NCI-H1092 treated with DMSO at 0.1 percent for 48 hours (cell line): ENCODE data around the gene RLN3.
"Not testable (repeated sequence)": the region's sequence is repeated elsewhere in the genome, so short reads cannot be mapped to it uniquely, and the experiment has no call there.

Experiments used
- DNase-seq: peaks from one replicate; lab custom pipeline; 2025; lab: John Stamatoyannopoulos, UW

Gene RLN3

DNA sequence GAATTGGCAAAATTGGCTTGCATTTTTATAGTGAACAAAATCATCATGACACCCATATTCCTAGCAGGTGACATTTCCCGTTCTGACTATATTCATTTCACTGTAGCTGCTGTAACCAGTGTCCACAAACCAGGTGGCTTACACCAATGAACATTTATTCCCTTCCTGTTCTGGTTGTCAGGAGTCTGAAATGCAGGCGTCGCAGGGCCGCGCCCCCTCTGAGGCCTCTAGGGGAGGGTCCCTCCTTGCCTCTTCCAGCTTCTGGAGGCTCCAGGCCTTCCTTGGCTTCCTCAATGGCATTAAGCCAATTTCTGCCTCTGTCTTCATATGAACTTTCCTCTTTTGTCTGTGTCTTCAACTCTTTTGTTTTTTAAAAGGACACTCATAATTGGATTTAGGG, 6.5 kb upstream of the RLN3 start:
- no peak for DNase-seq

DNA sequence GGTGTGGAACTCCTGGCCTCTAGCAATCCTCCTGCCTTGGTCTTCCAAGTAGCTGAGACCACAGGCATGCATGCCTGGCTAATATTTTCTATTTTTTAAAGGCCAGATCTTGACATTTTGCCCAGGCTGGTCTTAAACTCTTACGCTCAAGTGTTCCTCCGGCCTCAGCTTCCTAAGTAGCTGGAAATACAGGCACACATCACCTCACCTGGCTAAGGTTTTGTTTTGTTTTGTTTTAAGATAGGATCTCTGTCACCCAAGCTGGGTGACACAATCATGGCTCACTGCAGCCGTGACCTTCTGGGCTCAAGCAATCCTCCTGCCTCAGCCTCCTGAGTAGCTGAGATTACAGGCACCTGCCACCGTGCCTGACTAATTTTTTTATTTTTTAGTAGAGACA, 5.5 kb upstream of the RLN3 start:
- DNase-seq: no peak

DNA sequence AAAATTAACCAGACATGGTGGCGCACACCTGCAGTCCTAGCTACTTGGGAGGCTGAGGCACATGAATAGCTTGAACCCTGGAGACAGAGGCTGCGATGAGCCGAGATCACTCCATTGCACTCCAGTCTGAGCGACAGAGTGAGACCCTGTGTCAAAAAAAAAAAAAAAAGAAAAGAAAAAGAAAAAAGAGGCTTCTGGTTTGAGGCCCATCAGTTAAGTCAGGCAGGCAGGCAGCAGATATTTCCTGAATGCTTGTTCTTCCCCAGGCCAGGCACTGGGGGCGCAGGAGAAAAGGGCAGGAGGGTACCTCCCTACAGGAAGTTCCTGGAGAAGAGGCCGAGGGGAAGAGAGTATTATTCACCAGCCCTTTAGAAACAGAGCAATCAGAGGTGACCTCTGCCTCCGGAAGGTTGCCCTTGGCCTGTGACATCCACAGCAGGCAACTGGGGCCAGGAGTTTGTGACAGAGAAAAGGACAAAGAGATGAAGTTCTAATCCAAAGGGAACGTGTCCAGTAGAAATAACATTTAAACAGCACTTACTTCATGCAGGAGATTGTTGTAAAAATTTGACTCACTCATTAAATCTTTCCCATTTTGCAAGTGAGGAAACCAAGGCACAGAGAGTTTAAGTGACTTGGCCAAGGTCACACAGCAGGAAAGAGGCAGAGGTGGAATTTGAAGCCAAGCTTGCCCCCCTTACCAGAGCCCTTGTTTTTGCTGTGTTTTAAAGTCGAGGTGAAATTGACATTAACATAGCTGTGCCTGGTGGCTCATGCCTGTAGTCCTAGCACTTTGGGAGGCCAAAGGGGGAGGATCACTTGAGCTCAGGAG, 4.3 kb upstream of the RLN3 start:
- no peak for DNase-seq

DNA sequence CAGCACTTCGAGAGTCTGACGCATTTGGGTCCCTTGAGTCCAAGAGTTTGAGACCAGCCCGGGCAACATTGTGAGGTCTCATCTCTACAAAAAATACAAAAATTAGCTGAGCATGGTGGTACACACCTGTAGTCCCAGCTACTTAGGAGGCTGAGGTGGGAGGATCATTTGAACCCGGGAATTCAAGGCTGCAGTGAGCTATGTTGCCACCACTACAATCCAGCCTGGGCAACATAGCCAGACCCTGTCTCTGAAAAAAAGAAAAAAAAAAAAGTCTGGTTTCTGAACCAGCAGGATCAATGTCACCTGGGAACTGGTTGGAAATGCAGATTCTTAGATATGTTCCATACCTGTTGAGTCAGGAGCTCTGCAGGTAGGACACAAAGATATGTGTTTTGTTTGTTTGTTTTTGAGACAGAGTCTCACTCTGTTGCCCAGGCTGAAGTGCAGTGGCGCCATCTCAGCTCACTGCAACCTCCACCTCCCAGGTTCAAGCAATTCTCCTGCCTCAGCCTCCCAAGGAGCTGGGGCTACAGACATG, 1.2 kb upstream of the RLN3 start:
- DNase-seq: not testable (repeated sequence)

DNA sequence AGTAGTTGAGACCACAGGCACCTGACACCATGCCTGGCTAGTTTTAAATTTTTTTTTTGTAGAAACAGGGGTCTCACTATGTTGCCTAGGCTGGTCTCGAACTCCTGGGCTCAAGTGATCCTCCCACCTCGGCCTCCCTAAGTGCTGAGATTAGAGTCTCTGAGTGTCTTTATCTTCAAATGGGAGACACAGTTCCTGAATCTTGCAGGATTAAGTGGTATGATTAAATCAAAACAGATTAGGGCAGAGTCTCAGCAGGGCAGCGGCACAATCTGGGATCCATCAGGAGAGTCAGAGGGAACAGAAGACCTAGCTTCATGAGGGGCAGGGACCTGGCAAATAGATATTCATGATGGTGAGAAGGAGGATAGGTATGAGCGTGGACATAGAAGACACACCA, 953 bp downstream of the RLN3 start:
- no peak for DNase-seq

DNA sequence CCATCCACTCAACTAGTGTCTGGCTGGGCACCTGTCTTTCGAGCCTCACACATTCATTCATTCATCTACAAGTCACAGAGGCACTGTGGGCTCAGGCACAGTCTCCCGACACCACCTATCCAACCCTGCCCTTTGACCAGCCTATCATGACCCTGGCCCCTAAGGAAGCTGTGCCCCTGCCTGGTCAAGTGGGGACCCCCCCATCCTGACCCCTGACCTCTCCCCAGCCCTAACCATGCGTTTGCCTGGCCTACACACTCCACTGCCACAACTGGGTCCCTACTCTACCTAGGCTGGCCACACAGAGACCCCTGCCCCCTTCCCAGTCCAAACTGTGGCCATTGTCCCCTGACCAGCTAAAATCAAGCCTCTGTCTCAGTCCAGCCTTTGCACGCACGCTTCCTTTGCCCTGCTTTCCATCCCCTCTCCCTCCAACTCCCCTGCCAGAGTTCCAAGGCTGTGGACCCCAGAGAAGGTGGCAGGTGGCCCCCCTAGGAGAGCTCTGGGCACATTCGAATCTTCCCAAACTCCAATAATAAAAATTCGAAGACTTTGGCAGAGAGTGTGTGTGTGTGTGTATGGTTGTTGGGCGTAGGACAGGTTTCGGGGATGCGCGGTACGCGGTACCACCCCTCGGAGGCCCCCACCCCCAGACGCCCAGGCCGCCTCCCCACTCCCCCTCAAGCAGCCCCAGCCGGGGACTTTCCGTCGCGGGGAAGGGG, 3.2 kb downstream of the RLN3 start:
- no peak for DNase-seq

DNA sequence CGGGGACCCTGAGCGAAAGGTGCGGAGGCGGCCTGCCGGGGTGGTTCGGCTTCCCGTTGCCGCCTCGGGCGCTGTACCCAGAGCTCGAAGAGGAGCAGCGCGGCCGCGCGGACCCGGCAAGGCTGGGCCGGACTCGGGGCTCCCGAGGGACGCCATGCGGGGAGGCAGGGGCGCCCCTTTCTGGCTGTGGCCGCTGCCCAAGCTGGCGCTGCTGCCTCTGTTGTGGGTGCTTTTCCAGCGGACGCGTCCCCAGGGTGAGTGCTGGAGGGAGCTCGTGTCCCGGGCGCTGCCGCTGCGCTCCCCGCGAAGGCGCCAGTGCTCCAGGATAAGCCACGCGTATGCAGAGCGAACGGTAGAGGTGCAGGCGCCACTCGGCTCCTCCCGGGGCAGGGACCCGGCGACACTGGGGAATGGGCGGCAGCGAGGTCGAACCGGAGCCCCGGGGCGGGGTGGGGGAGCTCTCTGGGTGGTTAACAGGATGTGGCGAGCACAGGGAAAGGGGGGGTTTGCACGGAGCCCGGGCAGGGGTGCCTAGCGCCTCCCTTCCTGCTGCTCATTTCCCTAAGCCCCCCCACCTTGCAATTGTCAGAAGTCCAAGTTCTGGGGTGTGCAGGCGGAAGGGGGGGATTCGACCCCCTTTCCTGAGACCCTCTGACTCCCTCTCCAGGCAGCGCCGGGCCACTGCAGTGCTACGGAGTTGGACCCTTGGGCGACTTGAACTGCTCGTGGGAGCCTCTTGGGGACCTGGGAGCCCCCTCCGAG, 4.0 kb downstream of the RLN3 start, which contains the start of gene IL27RA:
IL27RA (plus strand) TSS at position 44 of the 762 bp plus-strand sequence; CDS start at position 155, 111 bp downstream.
- DNase-seq: peak; percentile 54

DNA sequence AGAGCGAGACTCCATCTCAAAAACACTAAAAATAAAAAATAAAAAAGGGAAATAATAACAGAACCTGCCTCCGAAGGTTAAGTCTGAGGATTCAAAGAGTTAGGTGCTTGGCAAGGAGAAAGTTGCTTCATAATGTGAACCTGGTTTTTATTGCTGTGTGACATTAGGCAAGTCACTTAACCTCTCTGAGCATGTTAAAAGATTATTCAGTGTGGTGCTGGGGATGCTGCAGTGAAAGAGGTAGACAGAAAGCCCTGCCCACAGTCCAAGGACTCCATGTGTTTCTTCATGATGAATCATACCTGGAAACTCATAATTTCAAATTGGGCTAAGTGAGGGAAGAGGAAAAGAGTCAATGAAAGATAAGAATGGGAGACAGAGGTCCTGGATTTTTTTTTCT, 6.0 kb downstream of the RLN3 start:
- DNase-seq: no peak

DNA sequence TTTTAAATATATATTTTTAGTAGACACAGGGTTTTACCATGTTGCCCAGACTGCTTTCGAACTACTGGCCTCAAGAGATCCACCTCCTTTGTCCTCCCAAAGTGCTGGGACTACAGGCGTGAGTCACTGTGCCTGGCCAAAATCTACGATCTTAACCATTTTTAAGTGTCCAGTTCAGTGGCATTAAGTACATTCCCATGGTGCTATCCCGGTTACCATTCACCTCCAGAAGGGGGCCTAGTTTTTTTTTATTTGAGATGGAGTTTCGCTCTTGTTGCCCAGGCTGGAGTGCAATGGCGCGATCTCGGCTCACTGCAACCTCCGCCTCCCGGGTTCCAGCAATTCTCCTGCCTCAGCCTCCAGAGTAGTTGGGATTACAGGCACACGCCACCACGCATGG, 7.2 kb downstream of the RLN3 start:
- DNase-seq: not testable (repeated sequence)

DNA sequence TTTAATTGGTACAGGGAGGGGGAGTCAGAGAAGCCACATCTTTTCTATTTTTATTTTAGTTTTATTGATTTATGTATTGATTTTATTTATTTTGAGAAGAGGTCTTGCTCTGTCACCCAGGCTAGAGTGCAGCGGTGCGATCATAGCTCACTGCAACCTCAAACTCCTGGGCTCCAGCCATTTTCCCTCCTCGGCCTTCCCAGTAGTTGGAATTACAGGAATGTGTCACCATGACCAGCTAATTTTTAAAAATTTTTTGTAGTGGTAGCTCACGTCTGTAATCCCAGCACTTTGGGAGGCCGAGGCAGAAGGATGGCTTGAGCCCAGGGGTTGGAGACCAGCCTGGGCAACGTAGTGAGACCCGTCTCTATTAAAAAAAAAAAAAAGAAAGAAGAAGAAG, 7.8 kb downstream of the RLN3 start:
- no peak for DNase-seq

DNA sequence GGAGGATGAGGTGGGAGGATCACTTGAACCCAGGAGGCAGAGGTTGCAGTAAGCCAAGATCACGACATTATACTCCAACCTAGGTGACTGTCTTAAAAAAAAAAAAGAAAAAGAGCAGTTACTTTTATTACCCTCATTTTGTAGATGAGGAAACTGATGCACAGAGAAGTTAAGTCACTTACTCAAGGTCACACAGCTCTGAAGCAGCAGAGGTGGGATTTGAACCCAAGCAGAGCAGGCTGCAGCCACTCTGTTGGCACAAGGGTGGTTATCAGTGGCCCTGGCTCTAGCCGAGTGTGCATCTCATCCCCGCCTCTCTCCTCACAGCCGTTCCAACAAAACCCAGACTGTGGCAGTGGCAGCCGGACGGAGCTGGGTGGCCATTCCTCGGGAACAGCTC, 11.2 kb downstream of the RLN3 start:
- no peak for DNase-seq

DNA sequence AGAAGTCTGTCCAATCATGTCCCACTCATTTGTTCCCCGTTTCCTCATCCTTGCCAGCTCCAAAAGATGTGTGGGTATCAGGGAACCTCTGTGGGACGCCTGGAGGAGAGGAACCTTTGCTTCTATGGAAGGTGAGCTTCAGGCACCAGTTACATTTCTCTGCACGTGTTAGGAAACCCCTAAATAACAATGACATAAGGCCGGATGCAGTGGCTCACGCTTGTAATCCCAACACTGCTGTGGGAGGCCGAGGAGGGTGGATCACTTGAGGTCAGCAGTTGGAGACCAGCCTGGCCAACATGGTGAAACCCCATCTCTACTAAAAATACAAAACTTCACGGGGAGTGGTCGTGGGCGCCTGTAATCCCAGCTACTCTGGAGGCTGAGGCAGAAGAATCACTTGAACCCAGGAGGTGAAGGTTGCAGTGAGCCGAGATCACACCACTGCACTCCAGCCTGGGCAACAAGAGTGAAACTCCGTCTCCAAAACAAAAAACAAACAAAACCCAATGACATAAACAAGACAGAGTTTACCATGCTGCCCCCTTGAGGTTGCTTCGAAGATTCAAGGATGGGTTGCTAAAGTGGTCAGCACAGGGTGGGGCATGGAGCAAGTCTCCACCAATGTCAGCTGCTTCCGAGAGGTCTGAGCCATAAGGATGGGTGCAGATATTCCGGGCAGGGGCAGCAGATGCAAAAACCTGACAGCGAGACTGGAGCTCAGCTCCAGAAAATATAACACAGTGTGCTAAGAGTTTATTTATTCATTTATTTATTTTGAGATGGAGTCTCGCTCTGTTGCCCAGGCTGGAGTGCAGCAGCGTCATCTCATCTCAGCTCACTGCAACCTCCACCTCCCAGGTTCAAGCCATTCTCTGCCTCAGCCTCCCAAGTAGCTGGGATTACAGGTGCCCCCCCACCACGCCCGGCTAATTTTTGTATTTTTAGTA, 15.0 kb downstream of the RLN3 start:
- DNase-seq: peak; percentile 29

DNA sequence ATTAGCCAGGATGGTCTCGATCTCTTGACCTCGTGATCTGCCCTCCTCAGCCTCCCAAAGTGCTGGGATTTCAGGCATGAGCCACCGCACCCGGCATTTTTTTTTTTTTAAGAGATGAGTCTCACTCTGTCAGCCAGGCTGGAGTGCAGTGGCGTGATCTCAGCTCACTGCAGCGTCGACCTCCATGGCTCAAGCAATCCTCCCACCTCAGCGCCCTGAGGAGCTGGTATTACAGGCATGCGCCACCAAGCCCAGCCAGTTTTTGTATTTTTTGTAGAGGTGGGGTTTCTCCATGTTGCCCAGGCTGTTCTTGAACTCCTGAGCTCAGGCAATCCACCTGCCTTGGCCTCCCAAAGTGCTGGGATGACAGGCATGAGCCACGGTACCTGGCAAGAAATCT, 19.9 kb downstream of the RLN3 start:
- not testable (repeated sequence) for DNase-seq

DNA sequence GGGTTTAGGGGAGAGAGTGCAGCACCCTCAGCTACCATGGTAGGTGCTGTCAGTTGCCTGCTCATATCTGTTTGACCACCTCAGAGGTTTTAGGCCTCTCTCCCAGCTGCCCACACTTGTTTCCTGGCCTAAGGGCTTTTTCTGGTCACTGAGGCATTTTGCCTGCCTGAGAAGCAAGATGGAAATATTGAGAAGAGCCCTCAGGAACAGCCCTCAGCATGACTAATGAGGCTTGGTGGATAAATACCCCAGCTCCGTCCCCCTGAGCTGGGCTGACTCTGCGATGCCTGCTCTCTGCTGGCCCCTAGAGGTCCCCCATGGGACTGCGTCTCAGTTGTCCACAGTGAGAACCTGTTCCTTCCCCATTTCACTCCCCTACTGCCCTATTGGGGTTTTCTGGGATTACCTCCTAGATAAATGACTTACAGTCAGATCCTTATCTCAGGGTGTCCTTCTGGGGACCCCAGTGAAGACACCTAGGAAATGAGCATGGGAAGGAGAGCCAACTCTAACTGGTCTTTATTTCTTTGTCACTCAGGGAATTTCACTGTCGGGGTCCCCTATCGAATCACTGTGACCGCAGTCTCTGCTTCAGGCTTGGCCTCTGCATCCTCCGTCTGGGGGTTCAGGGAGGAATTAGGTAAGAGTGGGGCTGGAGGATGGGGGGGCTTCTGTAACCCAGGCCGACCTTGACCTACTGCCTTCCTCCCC, 20.6 kb downstream of the RLN3 start:
- DNase-seq: peak; percentile 45

DNA sequence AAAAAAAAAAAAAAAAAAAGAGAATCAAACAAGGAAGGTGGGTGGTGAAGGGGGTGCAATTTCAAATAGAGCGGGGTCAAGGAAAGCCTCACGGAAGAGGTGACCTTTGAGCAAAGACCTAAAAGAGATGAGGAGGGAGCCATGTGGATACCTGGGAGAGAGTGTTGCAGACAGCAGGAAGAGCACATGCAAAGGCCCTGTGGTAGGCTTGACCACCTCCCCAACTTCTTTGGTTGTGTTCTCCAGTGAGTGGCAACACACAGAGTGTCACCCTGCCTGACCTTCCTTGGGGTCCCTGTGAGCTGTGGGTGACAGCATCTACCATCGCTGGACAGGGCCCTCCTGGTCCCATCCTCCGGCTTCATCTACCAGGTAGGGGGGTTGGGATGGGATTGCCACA, 22.6 kb downstream of the RLN3 start:
- DNase-seq: no peak

DNA sequence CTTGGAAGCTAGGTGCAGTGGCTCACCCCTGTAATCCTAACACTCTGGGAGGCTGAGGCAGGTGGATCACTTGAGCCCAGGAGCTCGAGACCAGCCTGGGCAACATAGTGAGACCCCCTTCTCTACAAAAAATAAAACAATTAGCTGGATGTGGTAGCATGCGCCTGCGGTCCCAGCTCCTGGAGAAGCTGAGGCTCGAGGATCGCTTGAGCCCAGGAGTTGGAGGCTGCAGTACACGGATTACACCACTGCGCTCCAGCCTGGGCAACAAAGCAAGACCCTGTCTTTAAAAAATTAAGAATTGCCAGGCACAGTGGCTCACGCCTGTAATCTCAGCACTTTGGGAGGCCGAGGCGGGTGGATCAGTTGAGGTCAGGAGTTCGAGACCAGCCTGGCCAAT, 23.0 kb downstream of the RLN3 start:
- DNase-seq: not testable (repeated sequence)

DNA sequence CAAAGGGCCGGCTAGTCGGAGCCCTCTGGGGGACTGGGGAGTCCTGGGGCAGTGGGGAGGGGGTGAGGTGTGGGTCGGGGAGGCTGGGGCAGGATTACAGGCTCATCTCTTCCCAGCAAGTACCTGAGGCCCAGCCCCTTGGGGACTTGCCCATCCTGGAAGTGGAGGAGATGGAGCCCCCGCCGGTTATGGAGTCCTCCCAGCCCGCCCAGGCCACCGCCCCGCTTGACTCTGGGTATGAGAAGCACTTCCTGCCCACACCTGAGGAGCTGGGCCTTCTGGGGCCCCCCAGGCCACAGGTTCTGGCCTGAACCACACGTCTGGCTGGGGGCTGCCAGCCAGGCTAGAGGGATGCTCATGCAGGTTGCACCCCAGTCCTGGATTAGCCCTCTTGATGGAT, 24.0 kb downstream of the RLN3 start:
- no peak for DNase-seq

DNA sequence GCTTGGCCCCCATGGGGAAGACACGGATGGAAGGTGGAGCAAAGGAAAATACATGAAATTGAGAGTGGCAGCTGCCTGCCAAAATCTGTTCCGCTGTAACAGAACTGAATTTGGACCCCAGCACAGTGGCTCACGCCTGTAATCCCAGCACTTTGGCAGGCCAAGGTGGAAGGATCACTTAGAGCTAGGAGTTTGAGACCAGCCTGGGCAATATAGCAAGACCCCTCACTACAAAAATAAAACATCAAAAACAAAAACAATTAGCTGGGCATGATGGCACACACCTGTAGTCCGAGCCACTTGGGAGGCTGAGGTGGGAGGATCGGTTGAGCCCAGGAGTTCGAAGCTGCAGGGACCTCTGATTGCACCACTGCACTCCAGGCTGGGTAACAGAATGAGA, 24.5 kb downstream of the RLN3 start:
- DNase-seq: no peak

DNA sequence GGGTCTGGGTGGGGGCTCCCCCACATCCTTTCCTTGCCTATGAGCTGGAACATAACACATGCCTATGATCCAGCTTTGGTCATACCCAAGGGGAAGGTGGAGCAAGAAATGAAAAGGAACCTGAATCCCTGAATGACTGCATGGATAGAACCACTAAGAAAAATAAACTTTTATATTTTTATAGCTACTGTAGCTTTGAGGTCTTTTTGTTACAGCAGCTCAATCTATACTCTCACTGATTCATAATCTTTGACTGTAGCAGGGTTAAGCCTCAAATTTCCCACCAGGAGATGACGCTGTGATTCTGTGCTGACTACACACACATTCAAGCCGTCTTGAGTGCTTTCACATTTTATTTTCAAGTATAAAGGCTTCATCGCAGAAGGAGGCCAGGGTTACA, 25.1 kb downstream of the RLN3 start:
- DNase-seq: no peak

DNA sequence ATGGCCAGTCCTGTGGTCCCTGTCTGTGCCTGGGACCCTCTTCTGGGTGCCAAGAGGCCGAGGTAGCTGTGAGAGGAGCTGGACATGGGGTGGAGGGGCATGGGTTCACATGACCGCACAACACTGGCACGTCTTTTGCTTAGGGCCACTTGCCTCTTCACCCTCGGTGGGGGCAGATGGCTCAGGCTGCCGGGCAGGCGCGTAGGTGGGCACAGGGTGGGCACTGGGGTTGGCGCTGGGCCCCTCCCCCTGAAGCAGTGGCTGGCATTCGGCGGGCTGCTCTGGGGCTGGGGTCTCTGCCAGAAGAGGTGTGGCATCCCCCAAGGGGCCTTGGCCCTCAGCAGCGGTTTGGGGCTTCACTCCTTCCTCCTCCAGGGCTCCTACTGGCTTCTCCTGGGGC, 25.6 kb downstream of the RLN3 start:
- no peak for DNase-seq

DNA sequence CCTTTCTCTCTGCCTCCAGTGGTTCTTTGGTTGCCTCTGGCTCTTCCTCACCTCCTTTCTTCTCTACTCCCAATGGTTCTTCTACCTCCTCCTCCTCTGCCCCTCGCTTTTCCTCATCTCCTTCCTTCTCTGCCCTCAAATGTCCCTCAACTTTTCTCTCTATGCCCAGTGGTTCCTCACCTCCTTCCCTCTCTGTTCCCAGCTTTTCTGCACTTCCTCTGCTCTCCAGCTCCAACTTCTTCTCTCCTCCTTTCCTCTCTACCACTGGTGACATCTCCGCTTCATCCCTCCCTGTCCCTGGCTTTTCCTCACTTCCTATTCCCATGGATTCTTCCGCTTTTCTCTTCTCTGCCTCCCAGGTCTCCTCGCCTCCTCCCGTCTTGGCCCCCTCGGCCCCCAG, 26.2 kb downstream of the RLN3 start:
- DNase-seq: no peak
